WTC11 (cell line): ENCODE measurements around the gene IFI44. TPM values are rescaled to one million over a fixed set of nuclear protein-coding genes. Genes with fewer than 3 reads are reported as not detected.

ENCODE experiments used
- ATAC-seq: fragments of 200-7000 bp; cut with Tn5 transposase; 2 replicates; pipeline ENCODE4 v1.10.0; 2021; ENCODE audit warnings: mild to moderate bottlenecking, moderate library complexity
- CTCF ChIA-PET: fragments of 300-600 bp; sonication (Branson Sonifier 250); formaldehyde crosslinking; loops from one replicate; lab custom pipeline; 2021; ENCODE audit warnings: antibody characterized with exemption; lab: Charles Lee
- POLR2A ChIA-PET: fragments of 350-600 bp; sonication (Branson Sonifier 250); formaldehyde crosslinking; loops from one replicate; lab custom pipeline; 2021; ENCODE audit warnings: antibody characterized with exemption; lab: Charles Lee
- DNase-seq: peaks from one replicate; pipeline ENCODE4 v3.0.0; 2021; ENCODE audit warnings: low spot score
- H3K27ac Mint-ChIP-seq: 2 replicates; pipeline ENCODE4 v1.8.0; 2021; ENCODE audit warnings: mixed read lengths
- H3K27me3 Mint-ChIP-seq: 2 replicates; pipeline ENCODE4 v1.8.0; 2021; ENCODE audit warnings: low read depth, mild to moderate bottlenecking, moderate library complexity, mixed read lengths
- H3K36me3 Mint-ChIP-seq: 2 replicates; pipeline ENCODE4 v1.8.0; 2021; ENCODE audit warnings: mixed read lengths
- H3K4me1 Mint-ChIP-seq: 2 replicates; pipeline ENCODE4 v1.8.0; 2022; ENCODE audit warnings: mixed read lengths
- H3K4me3 Mint-ChIP-seq: 2 replicates; pipeline ENCODE4 v1.8.0; 2021; ENCODE audit warnings: mild to moderate bottlenecking, moderate library complexity, mixed read lengths
- H3K9me3 Mint-ChIP-seq: 2 replicates; pipeline ENCODE4 v1.8.0; 2021; ENCODE audit warnings: mixed read lengths
- AFF4 ChIP-seq: sonication (generic); formaldehyde crosslinking; IDR thresholded peaks from 2 replicates; pipeline ENCODE4 v1.8.1; 2023; ENCODE audit warnings: mild to moderate bottlenecking, missing genetic modification reagents, borderline replicate concordance
- E2F1 ChIP-seq: sonication (generic); formaldehyde crosslinking; IDR thresholded peaks from 2 replicates; pipeline ENCODE4 v1.8.0; 2022; ENCODE audit warnings: mild to moderate bottlenecking, missing genetic modification reagents
- FOXK1 ChIP-seq: sonication (generic); formaldehyde crosslinking; IDR thresholded peaks from 2 replicates; pipeline ENCODE4 v1.8.0; 2022; ENCODE audit warnings: mild to moderate bottlenecking, moderate library complexity, missing genetic modification reagents
- FOXP1 ChIP-seq: sonication (generic); formaldehyde crosslinking; IDR thresholded peaks from 2 replicates; pipeline ENCODE4 v1.8.0; 2022; ENCODE audit warnings: missing genetic modification reagents, mild to moderate bottlenecking, moderate library complexity, borderline replicate concordance
- GABPB1 ChIP-seq: sonication (generic); formaldehyde crosslinking; IDR thresholded peaks from 2 replicates; pipeline ENCODE4 v1.8.1; 2023; ENCODE audit warnings: mild to moderate bottlenecking, missing genetic modification reagents
- KAT7 ChIP-seq: sonication (generic); formaldehyde crosslinking; IDR thresholded peaks from 2 replicates; pipeline ENCODE4 v1.8.1; 2023; ENCODE audit warnings: missing genetic modification reagents, mild to moderate bottlenecking, borderline replicate concordance
- MAX ChIP-seq: sonication (generic); formaldehyde crosslinking; IDR thresholded peaks from 2 replicates; pipeline ENCODE4 v1.8.0; 2022; ENCODE audit warnings: mild to moderate bottlenecking, missing genetic modification reagents
- NR2C2 ChIP-seq: sonication (generic); formaldehyde crosslinking; IDR thresholded peaks from 2 replicates; pipeline ENCODE4 v1.8.0; 2022; ENCODE audit warnings: mild to moderate bottlenecking, missing genetic modification reagents
- PRRX2 ChIP-seq: fragments of 250-450 bp; sonication (Bioruptor Pico); IDR thresholded peaks from 2 replicates; pipeline ENCODE4 v1.8.0; 2021; ENCODE audit warnings: mild to moderate bottlenecking
- SOX15 ChIP-seq: fragments of 250-450 bp; sonication (Bioruptor Pico); IDR thresholded peaks from 2 replicates; pipeline ENCODE4 v1.9.0; 2021; ENCODE audit warnings: mild to moderate bottlenecking
- TCF7 ChIP-seq: sonication (generic); formaldehyde crosslinking; IDR thresholded peaks from 2 replicates; pipeline ENCODE4 v1.8.0; 2022; ENCODE audit warnings: mild to moderate bottlenecking, low read depth, missing genetic modification reagents, moderate library complexity
- ZBTB43 ChIP-seq: sonication (generic); formaldehyde crosslinking; IDR thresholded peaks from 2 replicates; pipeline ENCODE4 v1.8.1; 2023; ENCODE audit warnings: mild to moderate bottlenecking, missing genetic modification reagents
- ZNF263 ChIP-seq: sonication (generic); formaldehyde crosslinking; IDR thresholded peaks from 2 replicates; pipeline ENCODE4 v1.8.1; 2022; ENCODE audit warnings: low read depth, mild to moderate bottlenecking, moderate library complexity, missing genetic modification reagents
- ZNF416 ChIP-seq: fragments of 250-450 bp; sonication (Bioruptor Pico); IDR thresholded peaks from 2 replicates; pipeline ENCODE4 v1.9.0; 2021; ENCODE audit warnings: mild to moderate bottlenecking, inconsistent platforms
- ZNF512 ChIP-seq: sonication (generic); formaldehyde crosslinking; IDR thresholded peaks from 2 replicates; pipeline ENCODE4 v1.8.1; 2022; ENCODE audit warnings: missing genetic modification reagents, borderline replicate concordance
- total RNA-seq: library from RNA; stranded (reverse); gene quantifications from 3 replicates; pipeline ENCODE4 v1.2.3, GENCODE V29; 2021

IFI44 gene
- total RNA-seq, 1 experiment from 2014 or later: 0.15 TPM

GRCh38 chr1:78663923-78664322, 14.3 kb downstream of the IFI44 start:
- POLR2A ChIA-PET: no interaction called here
- ATAC-seq (no peak), DNase-seq (no peak)
- Mint-ChIP-seq H3K27me3 (peaks cover 19% of the 10 kb centered on the region), H3K36me3 (no peaks in the 10 kb centered on the region), H3K9me3 (no peaks in the 10 kb centered on the region)
- CTCF ChIA-PET: no interaction called here
- TF ChIP-seq FOXP1 (CRISPR knock-in tag): no peak
- no peak for TF ChIP-seq GABPB1 (CRISPR knock-in tag)
- TF ChIP-seq FOXK1 (CRISPR knock-in tag): no peak
- TF ChIP-seq KAT7 (CRISPR knock-in tag): no peak
- no peak for TF ChIP-seq AFF4 (CRISPR knock-in tag)
- no peak for TF ChIP-seq PRRX2 (CRISPR knock-in tag)
- no peak for TF ChIP-seq MAX (CRISPR knock-in tag)
- no peak for TF ChIP-seq ZNF416 (CRISPR knock-in tag)
- TF ChIP-seq, all 79 proteins: peak for 0
- Mint-ChIP-seq H3K4me1 (no peaks in the 10 kb centered on the region), H3K4me3 (no peak overlapping the region), H3K27ac (no peak overlapping the region)

GRCh38 chr1:78664763-78665162, 15.1 kb downstream of the IFI44 start:
- ATAC-seq: no peak
- DNase-seq: no peak
- no peaks in the 10 kb centered on the region for H3K36me3 Mint-ChIP-seq
- ChIA-PET CTCF (no interaction called here), POLR2A (no interaction called here)
- H3K27me3 Mint-ChIP-seq: peaks cover 19% of the 10 kb centered on the region
- H3K27ac Mint-ChIP-seq: no peak overlapping the region
- H3K4me3 Mint-ChIP-seq: no peak overlapping the region
- no peaks in the 10 kb centered on the region for H3K9me3 Mint-ChIP-seq
- TF ChIP-seq SOX15 (CRISPR knock-in tag): no peak
- TF ChIP-seq KAT7 (CRISPR knock-in tag): no peak
- no peak for TF ChIP-seq ZNF512 (CRISPR knock-in tag)
- TF ChIP-seq FOXP1 (CRISPR knock-in tag): no peak
- no peak for TF ChIP-seq E2F1 (CRISPR knock-in tag)
- TF ChIP-seq ZNF263 (CRISPR knock-in tag): no peak
- TF ChIP-seq ZBTB43 (CRISPR knock-in tag): no peak
- no peak for TF ChIP-seq NR2C2 (CRISPR knock-in tag)
- TF ChIP-seq TCF7 (CRISPR knock-in tag): no peak
- H3K4me1 Mint-ChIP-seq: no peaks in the 10 kb centered on the region
